GM19452 (cell line): Measurements from ENCODE around the gene RABGGTA.
"Not testable (repeated sequence)": the region's sequence is repeated elsewhere in the genome, so short reads cannot be mapped to it uniquely, and the experiment has no call there.

Source experiments
- ATAC-seq: cut with Tn5 transposase; IDR thresholded peaks from one replicate; pipeline ENCODE4 v1.9.1; 2021; ENCODE audit not compliant: unreplicated experiment

Gene RABGGTA

GRCh38 chr14:24245350-24245749 is 26.0 kb downstream of the RABGGTA start:
- not testable (repeated sequence) for ATAC-seq

- no peak for ATAC-seq
These were observed 28.0 kb downstream of the RABGGTA start for GRCh38 chr14:24243336-24243836.

GRCh38 chr14:24241829-24242443 is 29.5 kb downstream of the RABGGTA start:
- ATAC-seq, result peak; percentile 76

- ATAC-seq, result no peak
These were observed 31.1 kb downstream of the RABGGTA start for GRCh38 chr14:24240110-24240918.

GRCh38 chr14:24238527-24239037 is 32.8 kb downstream of the RABGGTA start:
- ATAC-seq, result no peak

GRCh38 chr14:24238123-24238522 is 33.3 kb downstream of the RABGGTA start:
- no peak for ATAC-seq

- no peak for ATAC-seq
These were observed 33.9 kb downstream of the RABGGTA start for GRCh38 chr14:24237463-24237955.

GRCh38 chr14:24236689-24237462 is 34.5 kb downstream of the RABGGTA start:
- no peak for ATAC-seq

GRCh38 chr14:24235804-24236688 is 35.4 kb downstream of the RABGGTA start:
- ATAC-seq, result no peak

GRCh38 chr14:24234095-24235005 is 37.0 kb downstream of the RABGGTA start:
- ATAC-seq, result no peak

GRCh38 chr14:24233538-24233866 is 37.9 kb downstream of the RABGGTA start:
- no peak for ATAC-seq

GRCh38 chr14:24232645-24233537 is 38.5 kb downstream of the RABGGTA start, which contains the start of gene GMPR2:
Gene GMPR2, plus strand, starts transcription at chr14:24232929. Its CDS starts 325 bp downstream, at chr14:24233254.
- peak; percentile 57 for ATAC-seq

GRCh38 chr14:24232121-24232644 is 39.2 kb downstream of the RABGGTA start, which contains the start of gene NEDD8:
Gene NEDD8, minus strand, starts transcription at chr14:24232367. Its CDS starts 100 bp downstream, at chr14:24232267.
- ATAC-seq, result peak; percentile 64

- no peak for ATAC-seq
These were observed 39.9 kb downstream of the RABGGTA start for GRCh38 chr14:24231263-24232120.

- no peak for ATAC-seq
These were observed 42.5 kb downstream of the RABGGTA start for GRCh38 chr14:24228902-24229301.

- no peak for ATAC-seq
These were observed 44.9 kb downstream of the RABGGTA start for GRCh38 chr14:24226473-24226872.

GRCh38 chr14:24224618-24225071 is 46.8 kb downstream of the RABGGTA start:
- no peak for ATAC-seq
